Heart left ventricle (tissue), 16 donors: ENCODE measurements around the gene CRYAB. TPM values are rescaled to one million over a fixed set of nuclear protein-coding genes. Genes with fewer than 3 reads are reported as not detected.

ENCODE experiments used
- ATAC-seq, 4 donors: fragments of 200-7000 bp; cut with Tn5 transposase; one replicate each; pipeline ENCODE4 v1.9.1; 2020 to 2022; ENCODE audit warnings: moderate library complexity in 4 of 4, mild to moderate bottlenecking in 3 of 4, moderate number of reproducible peaks in 1 of 4
- DNase-seq, 5 donors: peaks; one replicate each; pipeline ENCODE4 v3.0.0-alpha.2; 2020
- H3K27ac ChIP-seq, 12 donors: fragments of 200-600 bp; sonication (generic) in 4 of 12; one replicate each; pipeline versions ENCODE4 v1.5.0 to v1.8.0; 2016 to 2022; ENCODE audit warnings: mild to moderate bottlenecking in 2 of 12
- H3K27me3 ChIP-seq, 9 donors: fragments of 200-600 bp; sonication (generic) in 2 of 9; one replicate each; pipeline versions ENCODE4 v1.5.1 to v1.8.0; 2016 to 2022; ENCODE audit warnings: mild to moderate bottlenecking in 3 of 9
- H3K36me3 ChIP-seq, 9 donors: fragments of 200-600 bp; sonication (generic) in 2 of 9; one replicate each; pipeline versions ENCODE4 v1.5.0 to v1.8.0; 2018 to 2022; ENCODE audit warnings: mild to moderate bottlenecking in 2 of 9
- H3K4me1 ChIP-seq, 12 donors: fragments of 200-600 bp; sonication (generic) in 4 of 12; one replicate each; pipeline versions ENCODE4 v1.5.0 to v1.8.0; 2016 to 2022; ENCODE audit warnings: mild to moderate bottlenecking in 3 of 12
- H3K4me3 ChIP-seq, 12 donors: fragments of 200-600 bp; sonication (generic) in 4 of 12; one replicate each; pipeline versions ENCODE4 v1.5.0 to v1.8.0; 2017 to 2022; ENCODE audit warnings: mild to moderate bottlenecking in 9 of 12, moderate library complexity in 4 of 12
- H3K9me3 ChIP-seq, 12 donors: fragments of 200-600 bp; sonication (generic) in 4 of 12; one replicate each; pipeline versions ENCODE4 v1.5.0 to v1.8.0; 2016 to 2022; ENCODE audit warnings: mild to moderate bottlenecking in 1 of 12
- CTCF ChIP-seq, 12 donors: fragments of 200-600 bp; sonication (generic) in 4 of 12; IDR thresholded peaks; one replicate each; pipeline versions ENCODE4 v1.5.0 to v1.8.0; 2018 to 2022; ENCODE audit warnings: antibody characterized with exemption in 12 of 12, mild to moderate bottlenecking in 5 of 12
- POLR2A ChIP-seq, 2 donors: fragments of 450-650 bp; IDR thresholded peaks; one replicate each; pipeline ENCODE4 v1.6.1; 2017; ENCODE audit warnings: antibody characterized with exemption in 2 of 2, mild to moderate bottlenecking in 2 of 2, moderate library complexity in 2 of 2
- WGBS, 4 donors: extraction: QIAGEN DNeasy Blood & Tissue Kit in 2 of 4; methylation state at CpG; one replicate each; pipeline versions ENCODE4 v1.1.5 to v1.1.7; 2013 to 2018; 5-methylcytosine and 5-hydroxymethylcytosine counted together
- intact Hi-C, 10 donors: fragments of 100-400 bp; cut with DNase I; formaldehyde crosslinking; loops; one replicate each; pipeline versions ENCODE4 v1.11.1 to v1.14.2; 2022
- polyA plus RNA-seq, 2 donors: library from polyadenylated mRNA; stranded (reverse); fragments of 200-250 nt; gene quantifications; one replicate each; pipeline ENCODE4 v1.2.3, GENCODE V29; 2013
- total RNA-seq, 9 donors: library from RNA; depleted of rRNA in 2 of 9; stranded (reverse); fragments of >200 nt in 2 of 9; fragmentation: NEBNext Ultra II Directional in 3 of 9; extraction: Animal tissue kit (Norgen Biotek cat#: 25700) in 3 of 9; gene quantifications; one replicate each; pipeline versions ENCODE4 v1.1.0 to v1.2.4, GENCODE V29; 2016 to 2023
- donor health status: ischemic (EF 13 %, LVEDD 7.1; RV severe dilation, severe dysfunction).
- donor health status: healthy with polysubstance abuse.
- donor health status: DM: no; HTN: yes; CAD: no.
- donor health status: DM: no; HTN: no; CAD: no.
- donor health status: ischemic (EF 25% LVEDD 6.9; RV normal size, moderate dysfunction).
- donor health status: ischemic (EF 25% LVEDD 5.7; RV mildly dilated, moderate dysfunction).
- donor health status: healthy.
- donor health status: DM: yes; HTN: yes; CAD: no.
- donor health status: ischemic (EF 35%, LVEDD 5.7; RV mildly dilated, moderate dysfunction).
- donor health status: nonischemic (EF 11% LVEDD 7.7; RV severe dilation, severe dysfunction).
- donor health status: DM: yes; HTN: yes; CAD: no.
- donor health status: PGD.
- donor health status: ischemic (EF 29% LVEDD 5.4; RV normal size, mild dysfunction).
- donor health status: nonischemic (EF 23%, LVEDD 6.1; RV moderate dilation, normal function).

CRYAB gene
- total and polyA plus RNA-seq, 11 donors: 4,504 to 20,720 (median 8,477) TPM

- TF ChIP-seq CTCF (IDR thresholded peaks at IDR 0.05) (no peak), POLR2A (IDR thresholded peaks at IDR 0.05) (no peak)
- ATAC-seq: peak in 1 of 4 donors; percentile 0
- 0 to 1% (median 0%) methylated on average over 12 to 13 of the region's 13 CpGs for WGBS, 4 donors
- Histone ChIP-seq H3K9me3 (no peaks in the 10 kb centered on the region), H3K4me3 (peak overlapping the region; percentile 41 to 84 (median 72)), H3K27ac (peak overlapping the region; percentile 90 to 98 (median 93)), H3K27me3 (no peaks in the 10 kb centered on the region), H3K36me3 (peaks cover 0 to 30% (median 9%) of the 10 kb centered on the region in 9 donors), H3K4me1 (peaks cover 0 to 24% (median 12%) of the 10 kb centered on the region in 12 donors)
- intact Hi-C loops: loop anchor here in 9 of 10 donors (2.0 to 10.0 kb wide), 14 partner anchors 34 to 209 kb away; partner anchors contain the start of genes SDHD (in 6 of the 9), TIMM8B (in 6 of the 9), HSPB2 (in 2 of the 9) and CRYAB (in 1 of the 9)
- DNase-seq: no peak
Measured at GRCh38 chr11:111878385-111878848, 33.2 kb downstream of the CRYAB start.

GRCh38 chr11:111871693-111872161 is 39.8 kb downstream of the CRYAB start:
- peak in 3 of 4 donors; percentile 26 to 44 (median 40) for ATAC-seq
- Histone ChIP-seq H3K27ac (peak overlapping the region; percentile 84 to 94 (median 91)), H3K27me3 (no peaks in the 10 kb centered on the region), H3K4me1 (peaks cover 0 to 23% (median 11%) of the 10 kb centered on the region in 12 donors), H3K9me3 (no peaks in the 10 kb centered on the region), H3K36me3 (peaks cover 0 to 49% (median 33%) of the 10 kb centered on the region in 9 donors), H3K4me3 (peak overlapping the region; percentile 70 to 100 (median 86))
- DNase-seq: no peak
- WGBS, 4 donors: 46 to 55% (median 54%) methylated on average over 5 of the region's 5 CpGs
- intact Hi-C loops: loop anchor here in 7 of 10 donors (5.0 to 10.0 kb wide), 3 partner anchors 106 to 213 kb away; partner anchors contain the start of genes SDHD (in 5 of the 7) and TIMM8B (in 5 of the 7)
- TF ChIP-seq POLR2A (IDR thresholded peaks at IDR 0.05) (no peak), CTCF (IDR thresholded peaks at IDR 0.05) (no peak)

GRCh38 chr11:111870886-111871692 is 40.5 kb downstream of the CRYAB start, which contains the start of gene ALG9:
ALG9 (minus strand) TSS chr11:111871581; CDS start chr11:111871482, 99 bp downstream.
- peak within 1 kb of the TSS; percentile 84 to 94 (median 91) for H3K27ac ChIP-seq
- H3K27me3 ChIP-seq: no peaks in the 10 kb centered on the region
- TF ChIP-seq CTCF (IDR thresholded peaks at IDR 0.05): peak in 2 of 12 donors; percentile 23 to 24
- TF ChIP-seq POLR2A (IDR thresholded peaks at IDR 0.05): peak in 1 of 2 donors; percentile 32
- WGBS, 4 donors: 0 to 1% (median 1%) methylated on average over 25 to 51 of the region's 51 CpGs
- H3K4me3 ChIP-seq: peak within 1 kb of the TSS; percentile 70 to 100 (median 86)
- H3K9me3 ChIP-seq: no peaks in the 10 kb centered on the region
- ATAC-seq (peak; percentile 66 to 95 (median 90)), DNase-seq (peak; percentile 88 to 92 (median 89))
- H3K36me3 ChIP-seq: peaks cover 0 to 49% (median 37%) of the 10 kb centered on the region in 9 donors
- peaks cover 0 to 23% (median 11%) of the 10 kb centered on the region in 12 donors for H3K4me1 ChIP-seq
- intact Hi-C loops: loop anchor here in 7 of 10 donors (5.0 to 10.0 kb wide), 3 partner anchors 106 to 214 kb away; partner anchors contain the start of genes SDHD (in 5 of the 7) and TIMM8B (in 5 of the 7)
